OCI-LY7 (cell line): ENCODE measurements around the gene CDRT15L2.
"Not testable (repeated sequence)": the region's sequence is repeated elsewhere in the genome, so short reads cannot be mapped to it uniquely, and the experiment has no call there.

Source experiments
- EZH2phosphoT487 ChIP-seq: fragments of 200-600 bp; sonication (generic); IDR thresholded peaks from 2 replicates; pipeline ENCODE4 v1.6.1; 2018; ENCODE audit warnings: low read depth, borderline replicate concordance, mild to moderate bottlenecking, mixed run types, antibody characterized with exemption, low read length, moderate library complexity, mixed read lengths
- TF ChIP-seq, protein P1 (sequence below): fragments of 200-600 bp; sonication (generic); conservative IDR thresholded peaks from 2 replicates; pipeline ENCODE4 v1.5.1; 2014; ENCODE audit warnings: mild to moderate bottlenecking, antibody characterized with exemption, low read length, moderate library complexity, mixed read lengths

DNA sequence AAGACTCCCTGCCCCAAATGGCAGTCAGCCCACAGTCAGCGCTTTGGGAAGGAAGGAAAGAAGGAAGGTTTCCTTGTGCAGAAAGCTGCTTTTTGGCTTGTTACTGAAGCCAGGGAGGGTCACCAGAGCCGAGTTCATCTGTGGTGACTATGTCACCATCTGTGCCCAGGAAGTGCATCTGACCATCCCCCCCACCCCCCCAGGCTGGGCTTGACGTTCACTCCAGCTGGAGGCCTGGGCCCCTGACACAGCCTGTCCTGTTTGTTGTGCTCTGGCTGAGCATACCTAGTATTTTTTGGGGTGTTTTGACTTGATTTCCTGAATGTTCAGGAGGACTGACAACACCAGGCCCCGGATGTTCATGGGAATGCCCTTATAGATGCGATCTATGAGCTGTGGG lies 31.6 kb upstream of the CDRT15L2 start:
- TF ChIP-seq, protein P1, sequence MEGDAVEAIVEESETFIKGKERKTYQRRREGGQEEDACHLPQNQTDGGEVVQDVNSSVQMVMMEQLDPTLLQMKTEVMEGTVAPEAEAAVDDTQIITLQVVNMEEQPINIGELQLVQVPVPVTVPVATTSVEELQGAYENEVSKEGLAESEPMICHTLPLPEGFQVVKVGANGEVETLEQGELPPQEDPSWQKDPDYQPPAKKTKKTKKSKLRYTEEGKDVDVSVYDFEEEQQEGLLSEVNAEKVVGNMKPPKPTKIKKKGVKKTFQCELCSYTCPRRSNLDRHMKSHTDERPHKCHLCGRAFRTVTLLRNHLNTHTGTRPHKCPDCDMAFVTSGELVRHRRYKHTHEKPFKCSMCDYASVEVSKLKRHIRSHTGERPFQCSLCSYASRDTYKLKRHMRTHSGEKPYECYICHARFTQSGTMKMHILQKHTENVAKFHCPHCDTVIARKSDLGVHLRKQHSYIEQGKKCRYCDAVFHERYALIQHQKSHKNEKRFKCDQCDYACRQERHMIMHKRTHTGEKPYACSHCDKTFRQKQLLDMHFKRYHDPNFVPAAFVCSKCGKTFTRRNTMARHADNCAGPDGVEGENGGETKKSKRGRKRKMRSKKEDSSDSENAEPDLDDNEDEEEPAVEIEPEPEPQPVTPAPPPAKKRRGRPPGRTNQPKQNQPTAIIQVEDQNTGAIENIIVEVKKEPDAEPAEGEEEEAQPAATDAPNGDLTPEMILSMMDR, result not testable (repeated sequence)
- TF ChIP-seq EZH2phosphoT487, result not testable (repeated sequence)
